ENCODE data around the gene CEL.

Gene CEL

DNA sequence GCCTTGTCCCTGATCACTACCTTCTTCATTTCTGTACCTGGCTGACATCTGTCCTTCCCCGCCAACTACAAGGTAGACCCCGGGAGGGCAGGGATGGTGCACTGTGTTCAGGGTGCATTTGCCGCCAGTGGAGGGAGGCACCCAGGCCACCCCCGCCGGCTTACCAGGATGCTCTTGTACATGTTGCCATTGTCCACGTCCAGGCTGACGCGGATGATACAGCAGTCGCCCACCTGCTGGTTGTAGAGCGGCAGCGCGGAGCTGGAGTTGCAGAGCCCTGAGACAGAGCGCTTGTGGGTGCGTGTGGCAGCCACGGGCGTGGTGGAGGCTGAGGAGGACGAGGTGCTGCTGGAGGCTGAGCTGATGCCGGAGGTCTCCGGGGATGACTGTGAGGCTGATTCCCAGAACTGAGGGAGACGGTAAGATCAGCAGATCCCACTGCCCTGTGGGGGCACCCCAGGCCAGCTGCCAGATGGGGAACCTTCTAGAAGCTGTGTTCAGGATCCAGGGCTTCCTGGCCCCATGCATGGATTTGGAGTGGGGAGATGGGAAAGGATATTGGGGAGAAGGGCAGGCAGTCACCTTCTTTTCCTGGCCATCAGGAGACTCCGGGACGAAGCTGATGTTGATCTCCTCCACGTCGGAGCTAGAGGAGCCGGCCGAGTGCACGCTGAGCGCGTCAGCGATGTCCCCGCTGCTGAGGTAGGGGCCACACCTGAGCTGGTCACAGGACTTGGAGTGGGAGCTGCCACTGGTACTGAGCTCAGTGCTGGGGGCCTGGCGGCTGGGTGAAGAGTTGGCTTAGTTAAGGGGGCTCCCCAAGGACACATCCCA lies 39.8 kb downstream of the CEL start:
- FAIRE-seq (no peak), DNase-seq (ENCODE audit: insufficient read length, low spot score) (no peak)

DNA sequence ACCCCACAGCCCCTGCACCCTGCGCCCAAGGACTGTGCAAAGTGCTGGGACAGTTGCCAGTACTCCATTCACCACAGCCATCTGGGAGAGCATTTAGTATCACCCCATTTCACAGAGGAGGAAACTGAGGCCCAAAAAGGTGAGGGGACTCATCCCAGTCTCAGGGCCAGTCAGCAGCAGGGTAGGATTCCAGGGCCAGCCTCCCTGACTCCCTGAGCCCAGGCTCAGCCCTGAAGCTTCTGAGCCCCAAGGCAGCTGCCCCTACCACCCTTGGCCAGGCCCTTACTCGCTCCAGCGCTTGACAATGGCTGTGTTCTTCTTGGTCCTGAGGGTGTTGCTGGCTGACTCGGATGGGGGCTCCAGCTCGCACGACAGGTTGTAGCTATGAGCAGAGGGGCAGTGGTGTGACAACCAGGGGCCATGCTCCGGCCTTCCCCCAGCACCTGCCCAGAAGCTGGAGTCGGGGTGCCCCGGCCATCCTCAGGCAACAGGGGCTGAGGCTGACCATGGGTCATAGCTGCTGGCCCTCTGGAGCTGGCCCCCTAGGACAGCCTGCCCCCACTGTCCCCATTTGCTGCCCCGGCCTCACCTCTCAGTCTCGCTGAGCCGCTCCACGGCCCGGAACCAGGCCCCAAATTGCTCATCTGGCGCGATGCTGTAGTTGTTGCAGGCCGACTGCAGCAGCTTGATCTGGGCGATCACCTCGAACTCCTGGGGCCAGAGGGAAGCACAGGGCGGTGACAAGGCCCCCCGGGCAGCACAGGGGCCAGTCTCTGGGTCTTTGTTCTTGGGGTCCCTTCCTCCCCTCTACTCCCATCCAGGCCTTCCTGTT lies 40.6 kb downstream of the CEL start:
- no peak for FAIRE-seq

DNA sequence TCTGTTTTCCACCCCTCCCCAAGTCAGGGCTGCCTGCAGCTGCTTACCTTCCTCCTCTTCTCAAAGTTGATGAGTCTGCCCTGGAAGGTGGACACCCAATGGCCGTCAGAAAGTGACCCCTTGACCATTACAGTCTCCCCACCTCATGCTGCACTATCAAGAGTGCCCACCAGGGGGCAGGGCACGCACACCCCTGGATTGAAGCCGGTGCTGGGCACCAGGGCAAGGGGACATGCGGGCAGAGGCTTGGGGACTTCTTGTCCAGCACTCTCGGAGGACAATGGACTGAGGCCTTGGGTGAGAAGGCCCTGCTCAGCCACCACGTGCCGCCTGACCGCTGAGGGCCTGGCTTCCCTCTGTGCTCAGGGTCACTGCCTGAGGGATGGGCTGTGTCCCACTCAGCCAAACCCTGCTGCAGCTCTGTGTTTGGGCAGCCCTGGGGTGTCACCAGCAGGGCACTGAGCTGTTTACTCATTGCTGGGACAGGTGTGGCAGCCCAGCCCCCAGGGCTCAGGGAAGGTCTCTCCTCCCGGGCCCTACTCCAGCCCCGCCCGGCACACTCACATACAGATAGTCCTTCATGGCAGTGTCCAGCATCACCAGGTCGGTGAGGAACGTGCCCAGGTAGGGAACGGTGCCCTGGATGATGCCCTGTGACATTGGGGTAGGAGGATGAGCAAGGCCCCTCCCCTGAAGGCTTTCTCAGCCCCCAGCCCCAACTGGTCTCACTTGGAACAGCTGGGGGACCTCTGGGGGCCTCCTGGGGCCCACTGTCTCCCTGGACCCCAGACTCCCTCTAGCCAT lies 41.6 kb downstream of the CEL start:
- DNase-seq (ENCODE audit: insufficient read length, low spot score) = peak; percentile 85
- FAIRE-seq = peak; percentile 87

More for the DNA sequence above, 40.6 kb downstream of the CEL start:
- no peak for DNase-seq (ENCODE audit: insufficient read length, low spot score)

DNA sequence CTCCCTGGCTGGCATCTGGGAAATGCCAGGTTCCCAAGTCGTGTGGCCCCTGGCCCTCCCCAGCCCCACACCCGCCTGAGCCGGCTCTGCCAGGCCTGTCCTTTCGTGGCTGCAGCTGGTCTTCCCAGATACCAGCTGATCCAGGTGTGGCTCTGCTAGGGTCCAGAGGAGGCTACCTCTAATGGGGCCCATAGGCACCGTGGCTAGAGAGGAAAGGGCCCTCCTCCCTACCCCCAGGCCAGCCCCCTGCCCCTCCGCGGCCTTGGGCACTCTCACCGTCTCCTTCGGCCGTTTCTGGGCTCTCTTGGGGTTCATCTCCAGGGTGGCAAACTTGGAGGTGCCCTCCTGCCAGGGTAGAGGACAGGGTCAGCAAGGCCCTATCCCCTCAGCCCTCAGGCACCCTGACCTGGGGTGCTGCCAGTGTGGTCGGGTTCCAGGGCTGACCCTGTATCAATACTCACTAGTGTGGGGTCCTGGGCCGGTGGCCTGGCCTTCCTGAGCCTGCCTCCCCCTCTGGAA lies 42.3 kb downstream of the CEL start:
- DNase-seq (ENCODE audit: insufficient read length, low spot score) (no peak), FAIRE-seq (no peak)

DNA sequence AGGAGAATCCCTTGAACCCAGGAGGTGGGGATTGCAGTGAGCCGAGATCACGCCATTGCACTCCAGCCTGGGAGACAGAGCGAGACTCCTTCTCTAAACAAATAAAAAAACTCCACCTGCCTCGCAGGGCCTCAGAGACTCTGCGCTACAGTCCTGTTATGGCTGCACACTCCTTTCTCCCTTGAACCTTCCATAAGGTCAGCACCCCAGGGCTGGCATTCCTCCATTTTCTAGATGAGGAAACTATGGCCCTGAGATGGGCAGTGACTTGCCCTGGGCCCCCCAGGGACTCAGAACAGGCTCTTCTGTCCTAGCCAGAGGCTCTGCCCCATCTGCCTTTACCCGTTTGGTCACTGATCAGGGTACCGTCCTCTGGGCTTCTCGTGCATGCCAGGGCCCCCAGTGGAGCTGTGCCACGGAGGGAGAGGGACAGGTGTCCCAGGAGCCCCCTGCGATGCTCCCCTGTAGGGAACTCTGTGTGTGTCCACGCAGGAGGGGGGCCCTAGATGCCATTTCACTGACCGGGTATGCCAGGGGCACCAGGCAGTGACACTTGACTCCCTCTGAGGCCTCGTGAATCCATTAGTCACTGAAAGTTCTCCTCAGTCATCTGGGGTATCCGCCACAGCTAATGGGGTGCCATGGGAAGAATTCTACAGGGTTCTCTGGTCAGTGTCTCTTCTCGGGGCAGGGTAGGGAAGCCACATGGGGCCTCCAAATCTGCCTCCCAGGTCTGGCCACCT lies 43.1 kb downstream of the CEL start:
- FAIRE-seq = no peak

DNA sequence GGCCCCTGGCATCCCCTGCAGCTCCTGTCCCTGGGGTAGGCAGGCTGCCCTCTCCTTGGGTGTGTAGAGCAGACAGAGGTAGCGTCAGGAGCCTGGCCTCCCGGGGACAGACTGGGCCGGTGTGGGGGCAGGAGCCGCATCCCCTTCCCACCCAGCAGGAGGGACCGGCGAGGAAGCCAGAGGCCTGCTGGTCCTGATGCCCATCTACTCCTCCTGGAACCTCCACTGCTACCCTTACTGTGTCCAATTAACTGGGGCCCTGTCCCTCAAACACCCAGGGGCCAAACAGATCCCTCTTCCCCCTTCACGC lies 43.6 kb downstream of the CEL start:
- FAIRE-seq = no peak
- no peak for DNase-seq (ENCODE audit: insufficient read length, low spot score)

More for the DNA sequence above, 43.1 kb downstream of the CEL start:
- no peak for DNase-seq (ENCODE audit: insufficient read length, low spot score)

DNA sequence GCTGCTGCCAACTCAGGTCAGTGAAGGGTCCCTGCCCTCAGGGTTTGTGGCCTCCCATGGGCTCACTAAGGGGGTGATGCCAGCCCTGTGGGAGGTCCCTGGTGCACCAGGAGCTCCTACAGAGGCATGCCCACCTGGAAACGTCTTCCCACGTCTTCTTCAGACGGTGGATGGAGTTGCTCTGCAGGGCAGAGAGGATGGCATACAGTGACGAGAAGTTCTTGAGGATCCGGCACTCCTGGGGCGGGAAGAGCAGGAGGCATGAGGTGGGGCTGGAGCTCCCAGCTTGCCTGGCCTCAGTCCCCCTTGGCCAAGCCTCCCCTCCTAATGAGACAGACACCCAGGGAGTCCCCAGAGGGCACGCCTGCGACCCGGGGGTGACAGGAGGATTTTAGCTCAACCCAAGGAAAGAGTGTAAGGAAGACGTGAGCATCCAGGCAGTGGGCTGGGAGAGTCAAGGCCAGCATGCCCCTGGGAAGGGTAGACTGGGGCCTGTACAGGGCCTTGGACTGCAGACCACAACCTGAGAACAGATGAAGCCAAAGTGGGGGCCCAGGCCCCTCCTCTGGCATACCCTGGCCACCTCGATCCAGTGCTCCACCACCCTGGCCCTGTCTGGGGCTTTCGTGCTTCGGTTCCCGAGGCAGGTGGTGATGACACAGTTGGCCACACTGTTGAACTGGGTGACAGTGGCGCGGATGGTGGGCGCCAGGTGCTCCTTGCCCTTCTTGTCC lies 44.9 kb downstream of the CEL start:
- FAIRE-seq = no peak
- DNase-seq (ENCODE audit: insufficient read length, low spot score) = no peak

DNA sequence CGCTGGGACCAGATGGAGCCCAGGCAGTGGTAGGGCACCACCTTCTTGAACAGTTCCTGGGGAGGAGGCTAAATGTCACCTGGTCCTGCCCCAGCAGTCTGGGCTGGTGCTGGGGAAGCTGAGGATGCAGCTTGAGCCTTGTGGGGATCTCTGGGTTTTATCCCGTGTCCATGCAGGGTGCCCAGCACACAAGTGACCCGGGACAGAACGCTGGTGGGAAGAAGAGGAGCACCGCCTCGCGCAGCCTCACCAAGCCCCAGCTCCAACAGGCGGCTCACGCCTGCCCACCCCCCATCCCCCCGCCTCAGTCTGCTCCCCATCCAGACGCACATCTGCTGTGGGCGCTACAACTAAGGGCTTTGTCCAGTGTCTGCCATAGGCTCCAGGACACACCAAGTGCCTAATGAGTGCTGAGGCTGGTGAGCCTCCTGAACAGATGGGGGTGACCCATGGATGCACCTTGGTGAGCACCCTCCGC lies 45.5 kb downstream of the CEL start:
- FAIRE-seq (no peak), DNase-seq (ENCODE audit: insufficient read length, low spot score) (no peak)

DNA sequence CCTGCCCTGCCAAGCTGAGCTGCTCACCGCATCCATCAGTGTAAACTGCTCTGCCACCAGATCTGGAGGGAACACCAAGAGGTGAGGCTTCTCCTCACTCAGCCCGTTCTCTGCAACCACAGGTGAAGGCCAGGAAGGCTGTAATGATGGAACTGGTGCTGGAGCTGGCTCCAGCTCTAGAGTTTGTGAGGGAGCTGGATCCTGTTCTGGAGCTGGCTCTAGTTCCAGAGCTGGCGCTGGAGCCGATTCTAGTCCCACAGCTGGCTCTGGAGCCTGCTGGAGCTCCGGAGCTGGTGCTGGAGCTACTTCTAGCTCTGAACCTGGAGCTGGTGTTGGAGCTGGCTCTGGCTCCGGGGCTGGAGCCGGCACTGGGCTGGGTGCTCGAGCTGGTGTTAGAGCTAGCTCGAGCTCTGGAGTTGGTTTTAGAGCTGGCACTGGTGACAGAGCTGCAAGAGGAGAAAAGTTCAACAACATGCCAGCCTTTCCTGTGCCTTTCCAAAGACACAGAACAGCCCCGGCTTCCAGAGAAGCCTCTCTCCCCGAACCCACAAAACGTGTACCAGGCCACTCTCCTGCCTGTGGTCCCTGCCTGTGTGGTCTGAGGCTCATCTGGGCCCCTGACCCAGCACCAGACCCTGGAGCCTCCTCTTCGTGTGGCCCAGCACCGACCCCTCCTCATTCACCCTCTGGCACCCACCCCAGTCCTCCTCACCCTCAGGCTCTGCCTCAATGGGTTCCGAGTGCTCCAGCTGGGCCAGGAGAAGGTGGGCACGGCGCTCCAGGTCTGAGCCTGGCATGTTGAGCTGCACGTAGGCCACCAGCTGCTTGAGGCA lies 46.4 kb downstream of the CEL start:
- DNase-seq (ENCODE audit: insufficient read length, low spot score) (no peak), FAIRE-seq (no peak)

DNA sequence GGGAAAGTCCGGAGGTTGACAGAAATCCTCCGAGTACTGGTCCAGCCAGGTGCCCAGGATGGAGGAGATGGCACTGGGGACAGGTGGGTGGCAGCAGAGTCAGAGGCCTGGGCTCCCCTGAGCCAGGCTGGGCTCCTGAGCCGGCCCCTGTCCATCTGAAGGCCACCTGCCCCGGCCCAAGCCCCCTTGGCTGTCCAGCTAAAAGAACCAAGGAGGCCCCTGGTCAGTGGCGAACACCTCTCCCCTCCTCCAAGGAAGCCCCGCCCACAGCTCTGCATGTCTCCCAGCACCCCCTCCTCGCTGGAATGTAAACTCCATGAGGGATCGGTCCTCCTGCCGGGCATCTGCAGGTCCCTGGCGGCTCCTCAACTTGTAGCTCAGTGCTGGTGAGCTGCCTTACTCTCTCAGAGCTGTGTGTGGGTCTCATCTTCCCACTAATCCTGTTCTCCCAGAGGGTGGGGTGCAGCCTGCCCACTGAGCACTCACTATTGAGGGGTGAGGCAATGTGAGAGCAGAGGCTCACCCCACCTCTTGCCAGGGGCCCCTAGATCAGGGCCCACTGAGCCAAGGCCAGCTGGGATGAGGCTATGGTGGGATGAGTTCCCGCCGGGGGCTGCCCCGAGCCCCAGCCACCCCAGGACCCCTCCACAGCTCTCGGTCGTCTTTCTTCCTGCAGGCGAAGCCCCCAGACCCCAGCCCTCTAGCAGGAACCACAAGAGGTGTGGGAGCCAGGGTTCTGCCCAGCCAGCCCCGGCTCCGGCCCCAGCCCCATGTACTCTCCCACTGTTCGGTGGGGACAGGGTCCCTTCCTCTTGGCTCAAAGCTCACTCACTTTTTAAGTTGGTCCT lies 47.2 kb downstream of the CEL start:
- no peak for DNase-seq (ENCODE audit: insufficient read length, low spot score)
- FAIRE-seq = no peak

DNA sequence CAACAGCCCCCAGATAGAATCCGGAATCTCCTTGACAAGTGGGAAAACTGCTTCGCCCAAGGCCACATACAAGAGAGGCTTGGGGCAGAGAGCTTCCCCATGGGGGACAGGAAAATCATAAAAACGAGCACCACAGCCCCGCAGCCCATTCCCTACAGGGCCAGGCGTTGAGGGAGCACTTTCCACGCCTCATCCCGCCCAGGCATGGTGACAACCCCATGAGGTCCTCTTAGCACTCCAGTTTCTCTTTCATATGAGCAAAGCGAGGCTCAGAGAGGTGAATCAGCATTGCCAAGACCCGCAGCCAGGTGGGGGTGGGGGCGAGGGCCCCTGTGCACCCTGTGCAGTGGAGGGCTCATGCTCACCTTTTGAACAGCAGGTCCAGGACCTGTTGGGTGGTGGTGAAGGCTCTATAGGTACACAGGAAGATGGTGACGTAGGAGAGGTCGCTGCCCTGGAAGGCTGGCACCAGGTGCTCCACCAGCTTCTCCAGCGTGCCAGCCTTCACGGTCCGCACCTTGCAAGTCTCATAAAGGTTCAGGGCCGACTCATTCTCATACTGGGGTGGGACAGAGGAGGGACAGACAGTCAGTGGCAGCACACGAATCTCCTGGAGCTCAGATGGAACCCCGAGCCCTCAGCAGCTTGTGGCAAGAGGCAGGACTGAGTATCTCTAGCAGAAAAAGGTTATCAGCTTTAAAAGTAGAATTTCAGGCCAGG lies 48.3 kb downstream of the CEL start:
- no peak for FAIRE-seq

DNA sequence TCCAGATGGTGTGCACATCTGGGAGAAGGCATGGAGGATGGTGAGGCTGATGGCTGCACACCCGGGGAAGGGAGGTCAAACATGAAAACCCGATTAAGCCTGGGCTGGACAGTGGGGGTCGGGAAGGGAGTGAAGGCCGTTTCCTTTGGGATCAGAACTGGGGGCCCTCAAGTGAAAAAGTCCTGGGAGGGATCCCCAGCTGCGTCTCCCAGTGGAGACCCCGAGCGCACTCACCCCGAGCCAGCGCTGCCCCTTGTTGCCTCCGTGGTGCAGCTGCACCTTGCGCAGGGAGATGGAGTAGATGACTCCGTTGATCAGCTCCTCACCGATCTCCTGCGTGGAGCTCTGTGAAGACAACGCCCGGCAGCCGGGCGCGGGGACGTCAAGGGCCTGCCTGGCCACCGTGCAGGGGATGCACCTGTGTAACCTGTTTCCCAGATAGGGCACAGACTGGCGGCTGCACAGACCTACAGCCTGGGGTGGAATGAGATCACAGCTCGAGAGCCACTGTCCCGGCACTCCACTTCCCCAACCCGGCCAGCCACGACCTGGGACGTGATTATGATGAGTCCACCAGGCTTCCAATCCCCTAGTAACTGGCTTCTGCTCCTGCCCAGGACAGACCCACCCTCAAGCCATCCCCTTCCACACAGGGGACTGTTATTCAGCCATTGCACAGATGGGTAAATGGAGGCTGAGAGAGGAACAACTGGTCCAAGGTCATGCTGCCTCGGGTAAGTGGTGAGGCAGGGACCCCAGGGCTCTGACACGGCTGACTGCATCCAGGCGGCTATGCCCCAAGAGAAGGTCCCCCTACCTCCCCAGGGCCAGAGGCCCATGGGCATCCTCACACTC lies 50.3 kb downstream of the CEL start:
- FAIRE-seq = no peak
- no peak for DNase-seq (ENCODE audit: insufficient read length, low spot score)

More for the DNA sequence above, 48.3 kb downstream of the CEL start:
- DNase-seq (ENCODE audit: insufficient read length, low spot score) = no peak

DNA sequence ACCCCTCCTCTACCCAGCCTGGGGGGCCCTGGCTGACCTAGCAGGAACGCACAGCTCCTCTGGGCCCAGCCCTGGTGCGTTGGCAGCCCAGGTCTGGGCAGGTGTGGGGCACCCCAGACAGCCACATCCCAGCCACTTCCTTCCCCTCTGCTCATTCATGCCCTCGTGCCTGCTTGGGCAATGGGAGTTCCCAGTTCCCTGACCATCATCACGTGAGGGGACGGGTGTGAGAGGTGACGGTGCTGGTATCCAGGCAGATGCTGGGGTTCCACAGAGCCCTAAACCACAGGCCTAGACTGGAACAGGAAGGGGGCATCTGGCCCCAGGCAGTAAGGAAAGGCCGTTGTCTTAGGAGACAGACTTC lies 50.9 kb downstream of the CEL start:
- no peak for FAIRE-seq
- DNase-seq (ENCODE audit: insufficient read length, low spot score) = peak; percentile 58

DNA sequence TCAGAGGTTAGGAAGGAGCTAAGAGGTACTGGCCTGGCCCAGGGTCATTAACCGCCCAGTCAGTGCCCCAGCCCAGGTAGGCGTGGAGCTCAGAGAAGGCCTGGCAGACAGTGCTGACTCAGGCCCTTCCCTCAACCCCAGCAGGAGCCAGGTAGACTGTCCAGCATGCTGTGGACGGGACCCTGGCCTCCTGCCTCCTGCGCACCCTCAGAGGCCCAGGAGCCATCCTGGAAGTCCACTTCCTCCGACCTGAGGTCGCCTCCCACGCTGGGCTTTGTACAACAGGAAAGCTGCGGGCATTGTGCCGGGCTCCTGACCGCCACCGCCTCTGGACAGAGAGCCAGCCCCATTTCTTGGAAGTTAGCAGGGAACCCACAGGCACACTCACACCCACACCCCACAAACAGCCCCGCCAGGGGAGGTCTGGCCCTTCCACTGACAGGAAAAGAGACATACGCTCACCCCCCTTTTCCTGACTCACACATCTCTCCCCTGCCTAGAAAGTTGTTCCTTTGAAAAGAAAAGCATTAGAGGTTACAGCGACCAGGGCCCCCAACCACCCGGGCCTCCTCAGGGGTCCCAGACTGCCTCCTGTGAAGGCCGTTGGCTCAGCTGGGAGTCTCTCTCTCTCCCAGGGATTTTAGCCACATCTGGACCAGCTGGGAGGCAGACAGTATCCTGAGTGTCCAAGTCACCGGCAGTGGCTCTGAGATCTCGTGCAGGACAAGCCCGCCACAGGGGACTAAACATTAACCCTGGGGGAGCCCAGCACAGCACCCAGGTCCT lies 51.6 kb downstream of the CEL start:
- FAIRE-seq = no peak
- DNase-seq (ENCODE audit: insufficient read length, low spot score) = no peak

Measured in GM19239 (cell line).